DOHH2 (cell line): ENCODE measurements around the gene ZSCAN16.

Source experiments
- CTCF ChIP-seq: fragments of 200-600 bp; sonication (generic); IDR thresholded peaks from one replicate; pipeline ENCODE4 v1.5.1; 2014; ENCODE audit warnings: antibody characterized with exemption, mild to moderate bottlenecking, low read depth, low read length; ENCODE audit not compliant: poor library complexity, severe bottlenecking
- EZH2phosphoT487 ChIP-seq: fragments of 200-600 bp; sonication (generic); IDR thresholded peaks from 2 replicates; pipeline ENCODE4 v1.6.1; 2017; ENCODE audit warnings: borderline replicate concordance, mild to moderate bottlenecking, antibody characterized with exemption, low read length, moderate library complexity, mixed read lengths

GRCh38 chr6:28115799-28116198 lies 8.6 kb upstream of the ZSCAN16 start:
- TF ChIP-seq CTCF (no peak), EZH2phosphoT487 (no peak)
